Uterus (tissue), 2 donors: ENCODE results near the gene CLDN9.

Source experiments
- POLR2A ChIP-seq, 2 donors: fragments of 450-650 bp; IDR thresholded peaks; one replicate each; pipeline ENCODE4 v1.6.1; 2016; ENCODE audit warnings: antibody characterized with exemption in 2 of 2, mild to moderate bottlenecking in 1 of 2, moderate library complexity in 1 of 2
- TF ChIP-seq, protein P1 (sequence below), 4 experiments: fragments of 200-600 bp in 2 of 4; fragments of 450-650 bp in 2 of 4; sonication (generic) in 2 of 4; IDR thresholded peaks; one replicate each; pipeline ENCODE4 v1.5.1; 2016 to 2019; ENCODE audit warnings: antibody characterized with exemption in 4 of 4, mild to moderate bottlenecking in 2 of 4, moderate library complexity in 1 of 4

- TF ChIP-seq, protein P1, sequence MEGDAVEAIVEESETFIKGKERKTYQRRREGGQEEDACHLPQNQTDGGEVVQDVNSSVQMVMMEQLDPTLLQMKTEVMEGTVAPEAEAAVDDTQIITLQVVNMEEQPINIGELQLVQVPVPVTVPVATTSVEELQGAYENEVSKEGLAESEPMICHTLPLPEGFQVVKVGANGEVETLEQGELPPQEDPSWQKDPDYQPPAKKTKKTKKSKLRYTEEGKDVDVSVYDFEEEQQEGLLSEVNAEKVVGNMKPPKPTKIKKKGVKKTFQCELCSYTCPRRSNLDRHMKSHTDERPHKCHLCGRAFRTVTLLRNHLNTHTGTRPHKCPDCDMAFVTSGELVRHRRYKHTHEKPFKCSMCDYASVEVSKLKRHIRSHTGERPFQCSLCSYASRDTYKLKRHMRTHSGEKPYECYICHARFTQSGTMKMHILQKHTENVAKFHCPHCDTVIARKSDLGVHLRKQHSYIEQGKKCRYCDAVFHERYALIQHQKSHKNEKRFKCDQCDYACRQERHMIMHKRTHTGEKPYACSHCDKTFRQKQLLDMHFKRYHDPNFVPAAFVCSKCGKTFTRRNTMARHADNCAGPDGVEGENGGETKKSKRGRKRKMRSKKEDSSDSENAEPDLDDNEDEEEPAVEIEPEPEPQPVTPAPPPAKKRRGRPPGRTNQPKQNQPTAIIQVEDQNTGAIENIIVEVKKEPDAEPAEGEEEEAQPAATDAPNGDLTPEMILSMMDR (IDR thresholded peaks at IDR 0.05): no peak
- no peak for TF ChIP-seq POLR2A (IDR thresholded peaks at IDR 0.05)
Observed at GRCh38 chr16:3045758-3046640, 33.3 kb downstream of the CLDN9 start, which contains the start of gene MMP25.
